Stimulated activated CD4-positive, alpha-beta T cell treated with anti-CD3 and anti-CD28 coated beads, Interleukin-15, amount 100 ng/mL, for 1 hour (primary cell): ENCODE data around the gene GPR162.

Source experiments
- DNase-seq, 2 donors: peaks; one replicate each; pipeline ENCODE4 v3.0.0-alpha.2; 2020; ENCODE audit warnings: low read depth in 1 of 2, low spot score in 1 of 2

GPR162 gene

DNA sequence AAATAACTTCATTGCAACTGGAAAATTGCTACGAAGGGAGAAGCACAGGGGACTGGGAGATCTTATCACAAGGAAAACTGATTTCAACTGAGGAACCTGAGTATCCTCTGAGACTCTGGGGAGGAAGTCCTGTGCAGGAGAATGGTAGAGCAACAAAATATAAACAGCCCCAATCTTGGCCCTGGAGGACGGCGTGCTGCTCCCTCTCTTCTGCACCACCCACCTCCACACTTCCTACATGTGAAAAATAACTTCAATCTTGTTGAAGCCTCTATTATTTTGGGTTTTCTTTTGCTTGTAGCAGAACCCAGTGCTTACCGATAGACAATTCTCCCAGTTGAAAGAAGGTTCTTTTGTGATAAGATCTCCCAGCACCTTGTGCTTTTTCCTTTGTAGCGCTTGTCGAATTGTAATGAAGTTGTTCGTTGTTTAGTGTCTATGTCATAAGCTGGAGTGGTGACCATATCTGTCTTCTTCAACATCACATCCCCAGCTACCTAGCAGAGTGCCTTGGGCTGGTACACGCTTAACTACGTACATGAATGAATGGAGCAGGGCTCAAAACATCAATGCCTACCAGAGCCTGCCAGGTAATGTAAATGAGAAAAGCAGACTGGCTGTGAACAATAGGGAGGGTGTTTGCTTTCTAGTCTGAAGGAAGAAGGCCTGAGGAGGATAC, 35.1 kb upstream of the GPR162 start:
- no peak for DNase-seq

DNA sequence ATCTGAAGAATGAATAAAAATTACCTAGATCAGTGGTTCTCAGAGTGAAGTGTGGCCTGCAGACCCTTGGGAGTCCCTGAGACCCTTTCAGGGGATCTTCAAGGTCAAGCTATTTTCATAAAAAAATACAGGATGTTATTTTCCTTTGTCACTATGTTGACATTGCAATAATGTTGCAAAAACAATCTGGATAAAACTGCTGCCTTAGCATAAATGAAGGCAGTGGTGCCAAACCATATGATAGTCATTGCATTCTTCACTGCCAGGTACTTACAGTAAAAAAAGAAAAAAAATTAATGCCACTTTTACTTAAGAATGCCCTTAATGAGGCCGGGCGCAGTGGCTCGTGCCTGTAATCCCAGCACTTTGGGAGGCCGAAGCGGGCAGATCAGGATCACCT, 34.3 kb upstream of the GPR162 start:
- DNase-seq, result no peak

DNA sequence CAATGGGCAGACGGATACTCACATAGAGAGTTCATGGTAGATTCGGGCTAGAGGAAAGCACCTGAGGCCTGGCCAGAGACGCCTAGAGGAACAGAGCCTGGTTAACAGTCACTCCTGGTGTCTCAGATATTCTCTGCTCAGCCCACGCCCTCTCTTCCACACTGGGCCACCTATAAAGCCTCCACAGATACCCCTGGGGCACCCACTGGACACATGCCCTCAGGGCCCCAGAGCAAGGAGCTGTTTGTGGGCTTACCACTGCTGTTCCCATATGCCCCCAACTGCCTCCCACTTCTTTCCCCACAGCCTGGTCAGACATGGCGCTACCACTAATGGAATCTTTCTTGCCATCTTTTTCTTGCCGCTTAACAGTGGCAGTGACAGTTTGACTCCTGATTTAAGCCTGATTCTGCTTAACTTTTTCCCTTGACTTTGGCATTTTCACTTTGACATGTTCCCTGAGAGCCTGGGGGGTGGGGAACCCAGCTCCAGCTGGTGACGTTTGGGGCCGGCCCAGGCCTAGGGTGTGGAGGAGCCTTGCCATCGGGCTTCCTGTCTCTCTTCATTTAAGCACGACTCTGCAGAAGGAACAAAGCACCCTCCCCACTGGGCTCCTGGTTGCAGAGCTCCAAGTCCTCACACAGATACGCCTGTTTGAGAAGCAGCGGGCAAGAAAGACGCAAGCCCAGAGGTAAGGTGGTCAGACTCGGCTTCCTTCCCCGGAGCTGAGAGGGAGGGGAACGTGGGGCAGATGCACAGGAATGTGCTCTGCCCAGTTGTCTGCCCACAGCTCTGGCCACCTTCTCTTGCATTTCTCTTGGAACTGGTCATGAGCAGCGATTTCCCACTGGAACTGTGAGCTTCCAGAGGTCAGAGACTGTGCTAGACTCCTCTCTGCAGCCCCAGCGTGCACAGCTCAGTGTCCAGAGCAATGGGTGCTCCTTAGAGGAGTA, 32.4 kb upstream of the GPR162 start, which contains the start of gene CD4:
Gene CD4 (plus strand): TSS at position 557 of the 953 bp plus-strand sequence. CDS start 10,611 bp downstream, outside the sequence.
- peak; percentile 46 to 54 for DNase-seq

DNA sequence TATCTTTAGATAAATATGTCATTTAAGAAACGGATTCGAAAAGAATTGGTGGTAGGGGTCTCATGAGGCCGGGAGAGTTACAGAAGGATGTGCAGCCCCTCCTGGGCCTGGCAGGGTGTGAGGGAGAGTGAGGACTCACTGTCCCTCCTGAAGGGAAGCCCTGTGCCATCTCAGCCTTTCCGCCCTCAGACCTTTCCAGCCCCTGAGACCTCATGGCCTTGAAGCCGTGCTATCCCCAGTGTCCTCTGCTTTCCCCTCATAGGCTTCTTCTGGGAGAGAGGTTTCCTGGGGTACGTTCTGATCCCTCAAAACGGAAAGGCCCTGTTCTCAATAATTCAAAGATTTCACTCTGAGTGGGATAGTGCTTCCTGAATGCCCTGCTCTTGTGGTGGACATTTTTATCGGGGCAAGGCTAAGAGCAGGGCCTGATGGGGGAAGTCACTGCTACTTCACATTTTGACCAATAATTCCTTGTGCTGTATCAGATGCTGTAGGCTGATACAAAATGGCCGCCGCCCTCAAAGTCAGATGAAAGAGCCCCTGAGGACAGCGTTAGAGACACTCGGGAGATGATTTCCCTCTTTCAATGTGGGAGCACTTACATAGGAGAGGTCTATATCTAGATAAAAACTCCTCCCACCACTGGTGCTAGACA, 31.0 kb upstream of the GPR162 start:
- DNase-seq, result no peak

DNA sequence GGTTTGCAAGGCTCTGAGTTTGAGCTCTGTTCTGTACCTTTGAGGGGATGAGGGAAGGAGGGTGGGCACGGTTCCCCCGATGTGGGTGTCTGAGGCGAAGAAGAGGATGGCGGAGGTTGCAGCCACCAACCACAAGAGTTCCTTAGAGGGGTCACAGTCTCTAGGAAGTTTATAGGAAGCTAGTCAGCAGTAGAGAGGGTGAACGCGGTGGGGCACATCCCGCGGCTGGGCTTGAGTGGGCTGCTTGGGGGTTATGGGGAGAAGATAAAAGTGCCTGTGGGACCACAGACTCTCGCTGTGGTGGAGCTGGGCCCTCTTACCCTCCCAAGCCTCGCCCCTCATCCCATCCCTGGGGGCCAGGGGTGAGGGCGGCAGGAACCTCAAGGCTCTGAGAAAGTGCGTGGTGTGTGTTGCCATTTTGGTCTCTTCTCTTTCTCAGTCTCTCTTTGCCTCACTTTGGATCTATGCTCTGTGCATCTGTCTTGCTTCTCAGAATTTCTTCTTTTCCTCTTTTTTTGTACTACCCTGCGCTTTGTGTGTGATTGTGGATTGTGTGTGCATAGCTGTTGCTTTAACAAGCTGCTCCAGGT, 29.6 kb upstream of the GPR162 start:
- DNase-seq, result no peak

DNA sequence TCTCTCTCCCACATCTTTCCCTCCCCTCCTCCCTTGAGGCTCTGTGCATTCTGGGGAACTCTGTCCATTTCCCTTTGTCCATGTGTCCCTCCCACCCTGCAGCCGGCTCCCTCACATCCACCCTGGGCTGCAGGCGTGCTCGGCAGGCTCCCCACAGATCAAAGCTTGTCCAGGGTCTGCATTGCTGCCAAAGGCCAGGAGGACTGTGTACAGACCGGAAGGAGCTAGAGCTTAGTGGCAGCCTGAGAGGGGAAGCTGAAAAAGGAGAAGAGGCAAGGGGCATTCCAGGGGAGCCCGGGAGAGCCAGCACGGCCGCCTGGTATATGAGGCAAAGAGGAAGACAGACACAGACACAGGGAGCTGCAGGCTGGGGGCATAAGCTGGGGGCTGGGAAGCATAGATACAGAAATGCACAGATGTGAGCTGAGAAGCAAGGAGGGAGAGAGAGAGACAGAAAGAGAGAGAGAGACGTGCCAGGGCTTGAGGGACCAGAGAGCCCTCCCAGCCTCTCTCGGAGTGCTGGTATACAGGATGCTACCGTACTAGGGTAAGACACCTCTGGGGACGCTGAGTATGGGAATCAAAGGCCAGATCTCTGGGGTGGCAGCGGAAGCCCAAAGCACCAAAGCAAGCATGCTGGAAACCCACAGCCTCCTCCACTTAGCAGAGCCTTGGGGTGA, 29.0 kb upstream of the GPR162 start:
- no peak for DNase-seq

DNA sequence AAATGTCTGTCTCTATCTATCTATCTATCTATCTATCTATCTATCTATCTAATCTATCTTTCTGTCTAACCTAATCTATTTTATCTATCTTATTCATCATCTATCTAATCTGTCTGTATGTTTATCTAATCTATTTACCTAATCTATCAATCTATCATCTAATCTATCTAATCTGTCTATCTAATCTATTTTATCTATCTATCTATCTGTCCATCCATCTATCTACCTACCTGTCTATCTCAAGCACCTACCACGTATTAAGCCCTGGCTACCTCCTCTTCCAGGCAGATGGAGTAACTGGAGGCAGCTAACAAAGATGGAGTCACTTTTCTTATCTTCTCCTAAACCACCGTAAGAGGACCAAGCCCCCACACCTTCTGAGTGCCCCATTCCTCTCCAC, 26.5 kb upstream of the GPR162 start:
- DNase-seq, result no peak

DNA sequence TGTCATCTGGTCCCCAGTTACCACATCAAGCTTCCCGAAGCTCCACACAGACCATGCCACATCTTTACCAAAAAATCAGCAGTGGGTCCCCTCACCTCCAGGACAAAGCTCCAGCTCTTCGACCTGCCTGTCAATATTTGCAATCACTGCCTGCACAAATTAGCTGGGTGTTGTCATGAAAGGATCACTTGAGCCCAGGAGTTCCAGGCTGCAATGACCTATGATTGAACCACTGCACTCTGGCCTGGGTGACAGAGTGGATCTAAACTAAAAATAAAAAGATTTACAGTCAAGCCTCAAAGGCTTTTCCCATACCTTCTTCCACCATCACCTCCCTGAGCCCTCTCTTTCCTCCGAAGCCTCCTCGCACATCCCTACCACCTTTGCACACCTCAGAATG, 25.0 kb upstream of the GPR162 start:
- DNase-seq, result no peak

DNA sequence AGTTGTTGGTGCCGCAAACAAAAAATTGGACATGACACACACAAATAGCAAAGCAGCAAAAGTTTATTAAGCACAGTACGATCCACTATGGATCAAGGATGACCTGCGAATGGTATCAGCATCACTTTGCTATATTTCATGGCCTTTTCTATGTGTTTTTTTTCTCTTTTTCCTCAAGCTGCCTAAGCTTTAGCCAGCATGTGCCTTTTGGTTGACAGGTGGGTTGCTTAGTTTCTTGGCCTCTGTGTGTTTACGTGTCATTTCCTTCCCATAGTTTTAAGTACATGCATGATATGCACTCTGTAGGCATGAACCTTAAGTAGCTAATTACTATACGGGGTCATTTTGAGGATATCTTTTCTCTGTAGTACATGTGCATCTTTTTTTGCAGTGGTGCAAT, 22.5 kb upstream of the GPR162 start:
- DNase-seq, result no peak

DNA sequence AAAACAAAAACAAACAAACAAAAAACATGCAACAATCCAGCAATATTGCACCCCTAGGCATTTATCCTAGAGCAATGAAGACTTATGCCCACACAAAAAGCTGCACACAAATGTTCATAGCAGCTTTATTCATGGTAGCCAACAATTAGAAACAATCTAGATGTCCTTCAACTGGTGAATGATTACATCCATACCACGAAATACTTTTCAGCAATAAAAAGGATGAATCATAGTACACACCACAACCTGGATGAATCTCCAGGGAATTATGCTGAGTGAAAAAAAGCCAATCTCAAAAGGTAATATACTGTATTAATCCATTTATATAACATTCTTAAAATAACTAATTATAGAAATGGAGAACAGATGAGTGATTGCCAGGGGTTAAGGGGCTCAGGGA, 14.5 kb upstream of the GPR162 start:
- no peak for DNase-seq

DNA sequence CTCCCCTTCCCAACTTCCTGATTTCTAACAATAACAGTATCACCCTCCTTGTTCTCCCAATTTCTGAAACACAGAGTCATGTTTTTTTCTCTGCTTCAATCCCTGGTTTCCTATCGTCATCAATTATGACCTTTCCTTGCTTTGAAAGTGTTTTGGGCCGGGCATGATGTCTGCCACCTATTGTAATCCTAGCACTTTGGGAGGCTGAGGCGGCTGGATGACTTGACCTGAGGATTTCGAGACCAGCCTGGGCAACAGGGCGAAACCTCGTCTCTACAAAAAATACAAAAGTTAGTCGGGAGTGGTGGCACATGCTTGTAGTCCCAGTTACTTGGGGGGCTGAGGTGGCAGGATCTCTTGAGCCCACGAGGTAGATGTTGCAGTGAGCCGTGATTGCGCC, 12.6 kb upstream of the GPR162 start:
- DNase-seq, result no peak

DNA sequence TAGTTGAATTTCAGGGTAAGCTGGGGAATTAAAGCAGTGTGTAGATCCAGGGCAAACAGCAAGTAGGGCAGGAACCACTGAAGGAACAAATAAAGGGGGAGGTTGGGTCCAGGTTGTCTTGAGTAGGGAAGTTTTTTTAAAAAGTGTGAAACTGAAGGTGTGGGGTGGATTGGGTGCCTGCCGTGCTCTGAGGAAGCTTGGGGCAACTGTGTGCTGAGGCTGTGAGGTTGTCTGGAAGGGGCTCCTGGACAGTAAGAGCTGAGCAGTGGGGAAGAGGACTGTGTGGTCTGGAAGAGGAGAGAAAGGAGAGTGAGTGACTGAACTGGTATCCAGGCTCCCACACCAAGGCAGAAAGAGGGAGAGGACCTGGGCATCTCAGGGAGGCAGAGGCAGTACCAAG, 10.9 kb upstream of the GPR162 start:
- no peak for DNase-seq

DNA sequence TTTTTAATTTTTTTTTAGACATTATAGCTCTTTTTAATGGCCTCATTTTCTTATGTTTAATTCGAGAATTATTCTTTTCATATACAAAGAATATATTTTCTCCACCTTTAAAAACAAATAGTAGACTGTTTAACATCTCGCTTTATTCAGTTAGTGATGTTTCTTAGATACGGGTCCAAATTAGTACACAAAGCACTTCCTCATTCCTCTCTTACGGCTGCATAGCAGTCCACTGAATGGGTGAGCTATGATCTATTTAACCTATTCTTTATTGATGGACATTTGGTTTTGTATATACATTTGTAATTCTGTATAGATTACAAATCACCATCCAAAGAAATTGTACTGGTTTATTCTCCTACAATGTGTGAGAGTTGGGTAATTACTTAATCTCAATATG, 8.3 kb upstream of the GPR162 start:
- DNase-seq, result no peak

DNA sequence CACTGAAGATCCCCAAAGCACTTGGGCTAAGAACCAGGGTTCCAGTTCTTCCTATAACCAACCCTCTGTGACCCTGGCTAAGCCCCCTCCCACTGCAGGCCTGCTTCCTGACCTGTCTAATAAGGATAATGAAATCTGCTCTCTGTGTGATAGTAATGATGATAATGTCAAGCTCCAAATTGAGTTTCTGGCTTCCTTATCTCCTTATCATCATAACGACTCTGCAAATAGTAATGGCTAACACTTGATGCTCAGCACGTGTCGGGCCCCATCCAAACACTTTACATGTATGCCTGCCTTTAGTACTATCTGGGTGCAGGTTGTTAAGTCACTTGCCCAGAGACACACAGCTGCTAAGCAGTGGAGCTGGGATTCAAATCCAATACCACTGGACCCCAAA, 5.0 kb upstream of the GPR162 start:
- no peak for DNase-seq

DNA sequence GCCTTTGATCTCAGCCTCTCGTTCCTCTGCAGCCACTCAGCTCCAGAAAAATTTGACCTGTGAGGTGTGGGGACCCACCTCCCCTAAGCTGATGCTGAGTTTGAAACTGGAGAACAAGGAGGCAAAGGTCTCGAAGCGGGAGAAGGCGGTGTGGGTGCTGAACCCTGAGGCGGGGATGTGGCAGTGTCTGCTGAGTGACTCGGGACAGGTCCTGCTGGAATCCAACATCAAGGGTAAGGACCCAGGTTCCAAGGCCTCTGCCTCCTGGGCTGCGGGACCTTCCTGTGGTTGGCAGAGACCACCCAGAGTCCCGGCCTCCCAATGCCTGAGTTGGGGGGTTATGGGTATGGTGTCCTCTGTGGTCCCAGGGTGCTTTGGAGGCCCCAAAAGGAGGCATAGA, 4.5 kb upstream of the GPR162 start:
- DNase-seq, result no peak

DNA sequence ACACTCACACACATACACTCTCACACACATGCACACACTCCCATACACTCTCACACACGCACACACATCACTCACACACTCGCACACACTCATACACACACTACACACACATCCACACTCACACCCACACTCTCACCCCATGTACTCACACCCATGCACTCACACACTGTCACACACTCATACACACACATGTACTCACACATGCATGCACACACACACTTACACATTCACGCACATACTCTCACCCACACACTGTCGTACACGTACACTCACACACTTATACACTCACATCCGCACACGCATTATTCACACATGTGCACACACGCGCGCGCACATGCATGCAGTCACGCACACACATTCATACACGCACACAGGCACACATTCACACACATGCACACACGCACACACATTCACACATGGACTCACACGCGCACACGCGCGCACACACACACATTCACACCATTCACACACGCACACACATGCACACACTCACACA, 3.9 kb upstream of the GPR162 start:
- DNase-seq, result no peak

DNA sequence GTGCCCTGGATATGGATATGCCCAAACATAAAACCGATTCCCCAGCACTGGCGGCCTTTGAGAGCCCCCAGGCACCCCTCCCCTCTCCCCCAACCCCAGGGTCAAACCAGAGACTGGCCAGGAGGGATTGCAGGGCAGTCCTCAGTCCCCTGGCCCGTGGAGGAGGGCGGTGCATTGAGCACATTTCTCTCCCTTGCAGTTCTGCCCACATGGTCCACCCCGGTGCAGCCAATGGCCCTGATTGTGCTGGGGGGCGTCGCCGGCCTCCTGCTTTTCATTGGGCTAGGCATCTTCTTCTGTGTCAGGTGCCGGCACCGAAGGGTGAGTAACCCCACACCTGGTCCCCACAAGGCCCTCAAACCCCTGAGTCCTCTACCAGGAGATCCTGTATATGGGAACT, 3.4 kb upstream of the GPR162 start:
- no peak for DNase-seq

DNA sequence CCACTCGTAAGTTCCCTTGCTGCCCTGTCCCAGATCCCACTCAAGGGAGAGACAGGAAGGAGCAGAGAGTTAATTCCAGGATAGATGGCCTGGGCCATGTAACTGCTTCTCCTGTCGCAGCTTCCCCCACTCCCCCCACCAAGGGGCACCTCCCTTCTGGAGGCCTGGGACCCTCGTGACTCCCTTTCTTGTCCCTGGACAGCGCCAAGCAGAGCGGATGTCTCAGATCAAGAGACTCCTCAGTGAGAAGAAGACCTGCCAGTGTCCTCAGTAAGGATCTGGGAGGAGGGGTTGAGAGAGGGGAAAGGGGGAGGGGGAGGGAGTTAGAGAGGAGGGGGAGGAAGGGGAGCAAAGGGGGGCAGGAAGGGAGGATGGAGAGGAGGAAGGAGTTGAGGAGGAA, 3.0 kb upstream of the GPR162 start:
- no peak for DNase-seq

DNA sequence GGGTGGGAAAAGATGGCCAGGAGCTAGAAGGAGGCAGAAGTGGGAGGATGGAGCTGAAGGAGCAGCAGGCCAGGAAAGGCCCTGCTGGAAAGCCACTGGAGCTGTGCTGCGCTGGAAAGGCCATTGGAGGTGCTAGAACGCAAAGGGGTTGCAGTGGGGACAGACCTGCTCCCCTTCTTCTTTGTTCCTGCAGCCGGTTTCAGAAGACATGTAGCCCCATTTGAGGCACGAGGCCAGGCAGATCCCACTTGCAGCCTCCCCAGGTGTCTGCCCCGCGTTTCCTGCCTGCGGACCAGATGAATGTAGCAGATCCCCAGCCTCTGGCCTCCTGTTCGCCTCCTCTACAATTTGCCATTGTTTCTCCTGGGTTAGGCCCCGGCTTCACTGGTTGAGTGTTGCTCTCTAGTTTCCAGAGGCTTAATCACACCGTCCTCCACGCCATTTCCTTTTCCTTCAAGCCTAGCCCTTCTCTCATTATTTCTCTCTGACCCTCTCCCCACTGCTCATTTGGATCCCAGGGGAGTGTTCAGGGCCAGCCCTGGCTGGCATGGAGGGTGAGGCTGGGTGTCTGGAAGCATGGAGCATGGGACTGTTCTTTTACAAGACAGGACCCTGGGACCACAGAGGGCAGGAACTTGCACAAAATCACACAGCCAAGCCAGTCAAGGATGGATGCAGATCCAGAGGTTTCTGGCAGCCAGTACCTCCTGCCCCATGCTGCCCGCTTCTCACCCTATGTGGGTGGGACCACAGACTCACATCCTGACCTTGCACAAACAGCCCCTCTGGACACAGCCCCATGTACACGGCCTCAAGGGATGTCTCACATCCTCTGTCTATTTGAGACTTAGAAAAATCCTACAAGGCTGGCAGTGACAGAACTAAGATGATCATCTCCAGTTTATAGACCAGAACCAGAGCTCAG, 2.3 kb upstream of the GPR162 start:
- DNase-seq, result no peak

DNA sequence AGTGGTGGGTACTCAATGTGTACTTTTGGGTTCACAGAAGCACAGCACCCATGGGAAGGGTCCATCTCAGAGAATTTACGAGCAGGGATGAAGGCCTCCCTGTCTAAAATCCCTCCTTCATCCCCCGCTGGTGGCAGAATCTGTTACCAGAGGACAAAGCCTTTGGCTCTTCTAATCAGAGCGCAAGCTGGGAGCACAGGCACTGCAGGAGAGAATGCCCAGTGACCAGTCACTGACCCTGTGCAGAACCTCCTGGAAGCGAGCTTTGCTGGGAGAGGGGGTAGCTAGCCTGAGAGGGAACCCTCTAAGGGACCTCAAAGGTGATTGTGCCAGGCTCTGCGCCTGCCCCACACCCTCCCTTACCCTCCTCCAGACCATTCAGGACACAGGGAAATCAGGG, 1.5 kb upstream of the GPR162 start:
- DNase-seq, result no peak
